Gastrocnemius medialis (tissue), 4 donors: ENCODE data around the gene ERC2.

Source experiments
- POLR2A ChIP-seq, 2 donors: fragments of 450-650 bp; IDR thresholded peaks; one replicate each; pipeline ENCODE4 v1.6.1; 2017; ENCODE audit warnings: antibody characterized with exemption in 2 of 2, mild to moderate bottlenecking in 2 of 2, moderate library complexity in 2 of 2
- TF ChIP-seq, protein P1 (sequence below), 5 experiments: fragments of 450-650 bp in 3 of 5; fragments of 200-600 bp in 2 of 5; sonication (generic) in 2 of 5; IDR thresholded peaks in 4 of 5; conservative IDR thresholded peaks in 1 of 5; 1 replicate in 4 of 5; 2 replicates in 1 of 5; pipeline ENCODE4 v1.5.1; 2016 to 2019; ENCODE audit warnings: antibody characterized with exemption in 5 of 5, mild to moderate bottlenecking in 3 of 5, moderate library complexity in 3 of 5

DNA sequence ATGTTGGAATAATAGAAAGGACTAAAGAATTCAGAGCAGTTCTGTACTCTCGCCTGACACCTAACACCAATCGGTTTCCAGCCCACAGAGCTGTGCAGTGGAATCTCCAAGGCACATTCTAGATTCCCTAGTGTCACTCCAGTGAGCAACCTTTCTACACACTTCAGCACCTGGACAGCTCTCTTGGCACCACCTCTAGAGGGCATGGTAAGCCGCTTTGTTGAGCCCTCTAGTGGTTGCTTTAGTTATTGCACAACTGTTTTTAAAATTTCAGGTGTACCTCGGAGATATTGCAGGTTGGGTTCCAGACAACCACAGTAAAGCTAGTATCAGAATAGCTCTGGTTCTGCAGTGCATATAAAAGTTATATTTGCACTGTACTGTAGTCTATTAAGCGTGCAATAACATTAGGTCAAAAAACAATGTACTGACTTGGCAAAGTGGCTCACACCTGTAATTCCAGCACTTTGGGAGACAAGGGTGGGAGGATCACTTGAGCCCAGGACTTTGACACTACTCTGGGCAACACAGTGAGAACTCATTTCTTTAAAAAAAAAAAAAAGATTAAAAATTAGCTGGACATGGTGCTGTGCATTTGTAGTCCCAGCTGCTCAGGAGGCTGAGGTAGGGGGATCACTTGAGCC, 26.5 kb upstream of the ERC2 start:
- TF ChIP-seq POLR2A (IDR thresholded peaks at IDR 0.05): no peak
- TF ChIP-seq, protein P1, sequence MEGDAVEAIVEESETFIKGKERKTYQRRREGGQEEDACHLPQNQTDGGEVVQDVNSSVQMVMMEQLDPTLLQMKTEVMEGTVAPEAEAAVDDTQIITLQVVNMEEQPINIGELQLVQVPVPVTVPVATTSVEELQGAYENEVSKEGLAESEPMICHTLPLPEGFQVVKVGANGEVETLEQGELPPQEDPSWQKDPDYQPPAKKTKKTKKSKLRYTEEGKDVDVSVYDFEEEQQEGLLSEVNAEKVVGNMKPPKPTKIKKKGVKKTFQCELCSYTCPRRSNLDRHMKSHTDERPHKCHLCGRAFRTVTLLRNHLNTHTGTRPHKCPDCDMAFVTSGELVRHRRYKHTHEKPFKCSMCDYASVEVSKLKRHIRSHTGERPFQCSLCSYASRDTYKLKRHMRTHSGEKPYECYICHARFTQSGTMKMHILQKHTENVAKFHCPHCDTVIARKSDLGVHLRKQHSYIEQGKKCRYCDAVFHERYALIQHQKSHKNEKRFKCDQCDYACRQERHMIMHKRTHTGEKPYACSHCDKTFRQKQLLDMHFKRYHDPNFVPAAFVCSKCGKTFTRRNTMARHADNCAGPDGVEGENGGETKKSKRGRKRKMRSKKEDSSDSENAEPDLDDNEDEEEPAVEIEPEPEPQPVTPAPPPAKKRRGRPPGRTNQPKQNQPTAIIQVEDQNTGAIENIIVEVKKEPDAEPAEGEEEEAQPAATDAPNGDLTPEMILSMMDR (IDR thresholded peaks at IDR 0.05 in 4 of 5, conservative IDR thresholded peaks at IDR 0.05 in 1 of 5): peak; percentile 64 to 84 (median 75)
